HepG2 (cell line): ENCODE data around the gene UNC13D. TPM values are rescaled to one million over a fixed set of nuclear protein-coding genes. Genes with fewer than 3 reads are reported as not detected.

ENCODE experiments used
- ATF4 ChIP-seq, 2 experiments: fragments of 450-650 bp in 1 of 2; sonication (generic) in 1 of 2; formaldehyde crosslinking; IDR thresholded peaks; 2 replicates each; pipeline versions ENCODE4 v1.5.0 to v1.8.0; 2020 to 2022; ENCODE audit warnings: mild to moderate bottlenecking in 1 of 2, missing genetic modification reagents in 1 of 2
- ATF7 ChIP-seq, 2 experiments: fragments of 450-650 bp in 1 of 2; sonication (generic) in 1 of 2; formaldehyde crosslinking in 1 of 2; IDR thresholded peaks; 2 replicates each; pipeline versions ENCODE4 v1.4.0 to v1.6.1; 2016 to 2020; ENCODE audit warnings: antibody characterized with exemption in 1 of 2, mild to moderate bottlenecking in 1 of 2, missing genetic modification reagents in 1 of 2
- HMG20B ChIP-seq: conservative IDR thresholded peaks from 2 replicates; pipeline ENCODE4 v1.6.1; 2016; ENCODE audit warnings: missing genetic modification reagents, missing compliant biosample characterization
- IKZF1 ChIP-seq: fragments of 450-650 bp; IDR thresholded peaks from 2 replicates; pipeline ENCODE4 v1.7.1; 2016
- MAZ ChIP-seq, 2 experiments: sonication (generic) in 1 of 2; formaldehyde crosslinking in 1 of 2; IDR thresholded peaks; 2 replicates each; pipeline versions ENCODE4 v1.5.0 to v1.6.1; 2012 to 2020; ENCODE audit warnings: low read depth in 2 of 2, mild to moderate bottlenecking in 2 of 2, borderline replicate concordance in 1 of 2, improper control_type of control experiment in 1 of 2, low read length in 1 of 2, missing genetic modification reagents in 1 of 2, moderate library complexity in 1 of 2
- MEF2D ChIP-seq: sonication (generic); formaldehyde crosslinking; IDR thresholded peaks from 2 replicates; pipeline ENCODE4 v1.5.1; 2020; ENCODE audit warnings: mild to moderate bottlenecking, missing genetic modification reagents
- PHF5A ChIP-seq: IDR thresholded peaks from one replicate; pipeline ENCODE4 v1.6.1; 2018; ENCODE audit warnings: low read depth, missing genetic modification reagents; ENCODE audit not compliant: unreplicated experiment
- RXRA ChIP-seq: sonication (generic); formaldehyde crosslinking; IDR thresholded peaks from 2 replicates; pipeline ENCODE4 v1.5.1; 2020; ENCODE audit warnings: missing genetic modification reagents
- SNAPC5 ChIP-seq: sonication (generic); formaldehyde crosslinking; IDR thresholded peaks from 2 replicates; pipeline ENCODE4 v1.8.1; 2023; ENCODE audit warnings: mild to moderate bottlenecking, missing genetic modification reagents, borderline replicate concordance
- ZBTB8A ChIP-seq: sonication (generic); formaldehyde crosslinking; IDR thresholded peaks from 2 replicates; pipeline ENCODE4 v1.4.0; 2020; ENCODE audit warnings: mild to moderate bottlenecking, low read depth, missing genetic modification reagents, borderline replicate concordance
- ZNF142 ChIP-seq: sonication (generic); formaldehyde crosslinking; IDR thresholded peaks from 2 replicates; pipeline ENCODE4 v1.4.0; 2020; ENCODE audit warnings: missing genetic modification reagents
- ZNF557 ChIP-seq: sonication (generic); formaldehyde crosslinking; IDR thresholded peaks from 2 replicates; pipeline ENCODE4 v1.4.0; 2020; ENCODE audit warnings: missing genetic modification reagents
- ZNF616 ChIP-seq: sonication (generic); formaldehyde crosslinking; IDR thresholded peaks from 2 replicates; pipeline ENCODE4 v1.5.0; 2020; ENCODE audit warnings: low read depth, mild to moderate bottlenecking, missing genetic modification reagents
- ZNF709 ChIP-seq: sonication (generic); formaldehyde crosslinking; IDR thresholded peaks from 2 replicates; pipeline ENCODE4 v1.5.0; 2020; ENCODE audit warnings: mild to moderate bottlenecking, missing genetic modification reagents
- ZNF766 ChIP-seq: sonication (generic); formaldehyde crosslinking; IDR thresholded peaks from 2 replicates; pipeline ENCODE4 v1.5.0; 2020; ENCODE audit warnings: missing genetic modification reagents, borderline replicate concordance
- polyA plus RNA-seq, 8 experiments: library from polyadenylated mRNA; depleted of rRNA in 3 of 8; stranded (reverse) in 7 of 8; unstranded in 1 of 8; fragments of >200 nt; fragmentation: Illumina TruSeq in 4 of 8; extraction: Trizol in 4 of 8; gene quantifications; 2 replicates each; pipeline versions ENCODE4 v1.2.1 to v1.2.3, GENCODE V29; 2011 to 2016; ENCODE audit warnings: low read depth in 4 of 8, missing spikeins in 1 of 8, mixed read lengths in 1 of 8; ENCODE audit not compliant: insufficient read depth in 1 of 8
- total RNA-seq, 5 experiments: library from RNA; depleted of rRNA; stranded (reverse); fragments of >200 nt; fragmentation: Illumina TruSeq; extraction: Trizol; gene quantifications; 2 replicates each; pipeline ENCODE4 v1.2.3, GENCODE V29; 2016; ENCODE audit warnings: low read depth in 1 of 5
- TF ChIP-seq, protein P1 (sequence below): IDR thresholded peaks from 2 replicates; pipeline ENCODE4 v1.6.1; 2016; ENCODE audit warnings: missing genetic modification reagents, missing compliant biosample characterization

Gene UNC13D
- total and polyA plus RNA-seq, 2 of the 13 experiments (the other 11 are each of a cell fraction or from before 2014, with no cell fraction given), result 29.7 to 42.7 TPM

DNA sequence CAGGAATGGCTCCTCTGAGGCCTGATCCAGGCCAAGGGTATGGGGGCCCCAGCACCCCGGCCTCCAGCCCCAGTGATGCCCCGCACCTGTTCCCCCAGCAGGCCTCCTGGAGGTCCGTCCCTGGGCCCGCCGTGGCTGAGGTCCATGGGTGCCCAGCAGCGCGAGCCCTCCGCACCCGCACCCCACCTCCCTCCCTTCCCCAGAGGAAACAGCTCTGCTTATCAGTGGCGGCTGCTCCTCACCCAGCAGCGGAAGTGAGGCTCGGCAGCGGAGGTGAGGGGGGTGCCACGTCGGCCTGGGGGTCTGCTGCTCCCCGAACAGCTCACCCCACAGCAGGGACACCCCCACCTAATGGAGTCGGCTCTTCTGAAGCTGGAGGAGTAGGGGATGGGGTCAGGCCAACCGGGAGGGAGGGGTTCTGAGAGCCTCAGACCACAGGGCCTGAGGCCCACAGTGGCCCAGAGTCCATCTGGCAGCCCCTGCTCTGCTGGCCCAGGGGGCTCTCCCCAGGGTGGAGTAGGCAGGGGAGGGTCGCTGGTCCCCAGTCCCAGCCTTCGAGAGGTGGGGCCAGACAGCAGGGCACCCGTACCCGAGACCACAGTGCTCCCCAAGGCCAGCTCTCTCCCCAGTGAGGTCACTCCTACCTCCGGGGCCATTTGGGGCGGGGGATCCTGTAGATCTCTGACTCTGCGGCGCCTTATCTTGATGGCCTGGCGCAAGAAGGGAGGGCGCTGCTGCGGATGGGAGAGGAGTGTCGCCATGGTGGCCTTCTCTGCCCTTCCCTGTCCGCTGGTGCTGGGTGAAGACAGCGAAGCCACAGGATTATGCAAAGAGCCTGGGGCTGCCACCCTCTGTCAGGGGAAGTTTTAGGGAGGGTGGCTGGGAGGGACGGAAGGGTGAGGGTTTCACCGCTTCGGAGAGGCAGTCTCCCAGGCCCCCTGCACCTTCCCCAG lies at the start of gene UNC13D (continued):
- peak; percentile 66; the same call in 1 of the 2 replicates for TF ChIP-seq ZNF142 (CRISPR knock-in tag)
- no peak for TF ChIP-seq IKZF1
- no peak for TF ChIP-seq PHF5A (CRISPR knock-in tag)
- peak; percentile 27 for TF ChIP-seq MAZ (IDR thresholded peaks at IDR 0.05; ENCODE audit: borderline replicate concordance, low read depth, low read length)
- peak; percentile 58 for TF ChIP-seq MAZ (CRISPR knock-in tag; IDR thresholded peaks at IDR 0.05; ENCODE audit: low read depth)
- TF ChIP-seq MEF2D (CRISPR knock-in tag), result peak; percentile 4; the same call in 1 of the 2 replicates
- TF ChIP-seq ATF7 (IDR thresholded peaks at IDR 0.05), result no peak
- peak; percentile 17; the same call in 1 of the 2 replicates for TF ChIP-seq ATF7 (CRISPR knock-in tag; IDR thresholded peaks at IDR 0.05)
- TF ChIP-seq, protein P1, sequence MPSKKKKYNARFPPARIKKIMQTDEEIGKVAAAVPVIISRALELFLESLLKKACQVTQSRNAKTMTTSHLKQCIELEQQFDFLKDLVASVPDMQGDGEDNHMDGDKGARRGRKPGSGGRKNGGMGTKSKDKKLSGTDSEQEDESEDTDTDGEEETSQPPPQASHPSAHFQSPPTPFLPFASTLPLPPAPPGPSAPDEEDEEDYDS (CRISPR knock-in tag), result 0 out of 2 replicates have a peak, but pooled peaks have one; percentile 29
- TF ChIP-seq ZNF709, result no peak
- TF ChIP-seq RXRA, result no peak; the same call in 1 of the 2 replicates
- TF ChIP-seq ZBTB8A (CRISPR knock-in tag), result no peak
- no peak for TF ChIP-seq ATF4 (CRISPR knock-in tag; IDR thresholded peaks at IDR 0.05)
- no peak for TF ChIP-seq HMG20B (CRISPR knock-in tag)
- TF ChIP-seq SNAPC5 (CRISPR knock-in tag), result no peak
- no peak for TF ChIP-seq ZNF616 (CRISPR knock-in tag)
- TF ChIP-seq ZNF766 (CRISPR knock-in tag), result 0 out of 2 replicates have a peak, but pooled peaks have one; percentile 58
- no peak for TF ChIP-seq ZNF557 (CRISPR knock-in tag)
